Stimulated activated naive B cell treated with anti-CD40 and anti-IgM and Interleukin-4, amounts not matched to agents 10 μg/mL and 1 μg/mL and 100 μg/mL, for 72 hours (primary cell): ENCODE results near the gene CD55.
A peak's percentile ranks its signal among the peaks of the same experiment; 100 is the strongest.

Source experiments
- ATAC-seq, 2 donors: fragments of 150-1000 bp; cut with Tn5 transposase; replicated peaks; 2 replicates each; pipeline ENCODE4 v1.10.0; 2021; ENCODE audit warnings: moderate library complexity in 1 of 2
- DNase-seq: peaks from one replicate; pipeline ENCODE4 v3.0.0; 2021
- H3K27ac Mint-ChIP-seq: one replicate; pipeline ENCODE4 v1.8.0; 2022; ENCODE audit warnings: mild to moderate bottlenecking, mixed read lengths
- H3K27me3 Mint-ChIP-seq, 2 donors: one replicate each; pipeline ENCODE4 v1.8.0; 2022; ENCODE audit warnings: mixed read lengths in 2 of 2
- H3K36me3 Mint-ChIP-seq, 2 donors: one replicate each; pipeline ENCODE4 v1.8.0; 2022; ENCODE audit warnings: mixed read lengths in 2 of 2, mild to moderate bottlenecking in 1 of 2
- H3K4me1 Mint-ChIP-seq, 2 donors: one replicate each; pipeline ENCODE4 v1.8.0; 2022; ENCODE audit warnings: mixed read lengths in 2 of 2, mild to moderate bottlenecking in 1 of 2
- H3K4me3 Mint-ChIP-seq, 2 donors: one replicate each; pipeline ENCODE4 v1.8.0; 2022; ENCODE audit warnings: mild to moderate bottlenecking in 2 of 2, mixed read lengths in 2 of 2, moderate library complexity in 1 of 2
- H3K9me3 Mint-ChIP-seq, 2 donors: one replicate each; pipeline ENCODE4 v1.8.0; 2022; ENCODE audit warnings: mixed read lengths in 2 of 2, mild to moderate bottlenecking in 1 of 2

The CD55 gene

GRCh38 chr1:207329469-207329868 is 8.0 kb downstream of the CD55 start:
- ATAC-seq: no peak
- Mint-ChIP-seq H3K9me3 (peaks cover 4 to 8% of the 10 kb centered on the region in 2 donors), H3K27ac (peak overlapping the region; percentile 63), H3K36me3 (peaks cover 49 to 60% of the 10 kb centered on the region in 2 donors), H3K4me3 (no peak overlapping the region), H3K4me1 (peaks cover 24 to 47% of the 10 kb centered on the region in 2 donors), H3K27me3 (no peaks in the 10 kb centered on the region)
- DNase-seq: no peak

GRCh38 chr1:207330011-207330710 is 8.7 kb downstream of the CD55 start:
- H3K27ac Mint-ChIP-seq: peak overlapping the region; percentile 63
- H3K4me1 Mint-ChIP-seq: peaks cover 25 to 53% of the 10 kb centered on the region in 2 donors
- peaks cover 5 to 9% of the 10 kb centered on the region in 2 donors for H3K9me3 Mint-ChIP-seq
- DNase-seq (no peak), ATAC-seq (no peak)
- peaks cover 49 to 66% of the 10 kb centered on the region in 2 donors for H3K36me3 Mint-ChIP-seq
- H3K4me3 Mint-ChIP-seq: no peak overlapping the region
- no peaks in the 10 kb centered on the region for H3K27me3 Mint-ChIP-seq

- no peaks in the 10 kb centered on the region for H3K27me3 Mint-ChIP-seq
- H3K27ac Mint-ChIP-seq: no peak overlapping the region
- ATAC-seq: no peak
- H3K4me3 Mint-ChIP-seq: no peak overlapping the region
- H3K9me3 Mint-ChIP-seq: peaks cover 5 to 9% of the 10 kb centered on the region in 2 donors
- H3K36me3 Mint-ChIP-seq: peaks cover 49 to 71% of the 10 kb centered on the region in 2 donors
- peaks cover 34 to 65% of the 10 kb centered on the region in 2 donors for H3K4me1 Mint-ChIP-seq
- DNase-seq: no peak
These were observed 10.2 kb downstream of the CD55 start for GRCh38 chr1:207331354-207332313.

GRCh38 chr1:207333009-207333600 is 11.6 kb downstream of the CD55 start:
- peaks cover 5 to 9% of the 10 kb centered on the region in 2 donors for H3K9me3 Mint-ChIP-seq
- peak overlapping the region; percentile 72 for H3K27ac Mint-ChIP-seq
- DNase-seq (no peak), ATAC-seq (no peak)
- H3K4me1 Mint-ChIP-seq: peaks cover 35 to 73% of the 10 kb centered on the region in 2 donors
- H3K36me3 Mint-ChIP-seq: peaks cover 47 to 69% of the 10 kb centered on the region in 2 donors
- H3K27me3 Mint-ChIP-seq: no peaks in the 10 kb centered on the region
- peak overlapping the region; percentile 38 to 55 for H3K4me3 Mint-ChIP-seq

GRCh38 chr1:207333620-207334019 is 12.1 kb downstream of the CD55 start:
- Mint-ChIP-seq H3K36me3 (peaks cover 43 to 65% of the 10 kb centered on the region in 2 donors), H3K4me1 (peaks cover 34 to 68% of the 10 kb centered on the region in 2 donors), H3K27ac (peak overlapping the region; percentile 72), H3K4me3 (peak overlapping the region; percentile 38 to 55), H3K27me3 (no peaks in the 10 kb centered on the region), H3K9me3 (peaks cover 5 to 9% of the 10 kb centered on the region in 2 donors)
- DNase-seq (no peak), ATAC-seq (no peak)

GRCh38 chr1:207334337-207334736 is 12.9 kb downstream of the CD55 start:
- no peaks in the 10 kb centered on the region for H3K27me3 Mint-ChIP-seq
- H3K36me3 Mint-ChIP-seq: peaks cover 37 to 59% of the 10 kb centered on the region in 2 donors
- peak overlapping the region; percentile 89 for H3K27ac Mint-ChIP-seq
- no peak for DNase-seq
- no peak for ATAC-seq
- H3K9me3 Mint-ChIP-seq: peaks cover 5 to 9% of the 10 kb centered on the region in 2 donors
- H3K4me3 Mint-ChIP-seq: peak overlapping the region in 1 of 2 donors; percentile 25
- peaks cover 34 to 61% of the 10 kb centered on the region in 2 donors for H3K4me1 Mint-ChIP-seq

GRCh38 chr1:207335138-207335537 is 13.7 kb downstream of the CD55 start:
- Mint-ChIP-seq H3K4me3 (peak overlapping the region in 1 of 2 donors; percentile 36), H3K4me1 (peaks cover 37 to 58% of the 10 kb centered on the region in 2 donors), H3K36me3 (peaks cover 34 to 59% of the 10 kb centered on the region in 2 donors), H3K27me3 (no peaks in the 10 kb centered on the region), H3K27ac (peak overlapping the region; percentile 20), H3K9me3 (peaks cover 5 to 9% of the 10 kb centered on the region in 2 donors)
- DNase-seq: no peak
- ATAC-seq: no peak

- H3K36me3 Mint-ChIP-seq: peaks cover 34 to 57% of the 10 kb centered on the region in 2 donors
- peak overlapping the region; percentile 99 for H3K27ac Mint-ChIP-seq
- DNase-seq (peak; percentile 27), ATAC-seq (peak; percentile 49 to 56)
- H3K9me3 Mint-ChIP-seq: peaks cover 5 to 9% of the 10 kb centered on the region in 2 donors
- H3K4me1 Mint-ChIP-seq: peaks cover 38 to 56% of the 10 kb centered on the region in 2 donors
- no peaks in the 10 kb centered on the region for H3K27me3 Mint-ChIP-seq
- peak overlapping the region; percentile 63 to 69 for H3K4me3 Mint-ChIP-seq
These were observed 14.4 kb downstream of the CD55 start for GRCh38 chr1:207335695-207336363.

- Mint-ChIP-seq H3K9me3 (peaks cover 5 to 9% of the 10 kb centered on the region in 2 donors), H3K27ac (peak overlapping the region; percentile 99), H3K4me1 (peaks cover 46 to 65% of the 10 kb centered on the region in 2 donors), H3K36me3 (peaks cover 42 to 66% of the 10 kb centered on the region in 2 donors), H3K4me3 (peak overlapping the region; percentile 63 to 69), H3K27me3 (no peaks in the 10 kb centered on the region)
- DNase-seq (peak; percentile 68), ATAC-seq (peak; percentile 85 to 87)
These were observed 15.3 kb downstream of the CD55 start for GRCh38 chr1:207336559-207337467.

GRCh38 chr1:207342332-207342731 is 20.9 kb downstream of the CD55 start:
- Mint-ChIP-seq H3K27ac (peak overlapping the region; percentile 38), H3K4me3 (no peak overlapping the region), H3K4me1 (peaks cover 49 to 77% of the 10 kb centered on the region in 2 donors), H3K9me3 (no peaks in the 10 kb centered on the region), H3K27me3 (no peaks in the 10 kb centered on the region), H3K36me3 (peaks cover 57 to 76% of the 10 kb centered on the region in 2 donors)
- no peak for DNase-seq
- ATAC-seq: no peak

- ATAC-seq (no peak), DNase-seq (no peak)
- peak overlapping the region; percentile 3 for H3K27ac Mint-ChIP-seq
- no peak overlapping the region for H3K4me3 Mint-ChIP-seq
- peaks cover 54 to 79% of the 10 kb centered on the region in 2 donors for H3K4me1 Mint-ChIP-seq
- H3K27me3 Mint-ChIP-seq: no peaks in the 10 kb centered on the region
- H3K36me3 Mint-ChIP-seq: peaks cover 68 to 85% of the 10 kb centered on the region in 2 donors
- H3K9me3 Mint-ChIP-seq: peaks cover 0 to 3% of the 10 kb centered on the region in 2 donors
These were observed 22.2 kb downstream of the CD55 start for GRCh38 chr1:207343675-207344074.

- ATAC-seq (no peak), DNase-seq (no peak)
- peaks cover 0 to 4% of the 10 kb centered on the region in 2 donors for H3K9me3 Mint-ChIP-seq
- peaks cover 54 to 80% of the 10 kb centered on the region in 2 donors for H3K4me1 Mint-ChIP-seq
- H3K27ac Mint-ChIP-seq: peak overlapping the region; percentile 9
- peaks cover 71 to 88% of the 10 kb centered on the region in 2 donors for H3K36me3 Mint-ChIP-seq
- H3K4me3 Mint-ChIP-seq: no peak overlapping the region
- no peaks in the 10 kb centered on the region for H3K27me3 Mint-ChIP-seq
These were observed 22.7 kb downstream of the CD55 start for GRCh38 chr1:207344221-207344620.
